Fibroblast of lung (primary cell): ENCODE measurements around the gene NFATC3. TPM values are rescaled to one million over a fixed set of nuclear protein-coding genes. Genes with fewer than 3 reads are reported as not detected.

Source experiments
- DNase-seq, 2 donors: peaks; one replicate each; pipeline versions ENCODE4 v3.0.0 to v3.0.0-alpha.2; 2010; ENCODE audit warnings: low read depth in 2 of 2
- H2AFZ ChIP-seq: 2 replicates; pipeline ENCODE4 v1.5.1; 2012; ENCODE audit warnings: low read length, control low read depth, inconsistent platforms
- H3K27ac ChIP-seq: 2 replicates; pipeline ENCODE4 v1.5.1; 2011; ENCODE audit warnings: low read length, control low read depth; ENCODE audit not compliant: insufficient read depth
- H3K27me3 ChIP-seq: 2 replicates; pipeline ENCODE4 v1.5.1; 2011; ENCODE audit warnings: mild to moderate bottlenecking, low read length; ENCODE audit not compliant: control insufficient read depth, insufficient read depth
- H3K36me3 ChIP-seq: 2 replicates; pipeline ENCODE4 v1.5.1; 2011; ENCODE audit warnings: low read length; ENCODE audit not compliant: control insufficient read depth, insufficient read depth
- H3K4me1 ChIP-seq: 2 replicates; pipeline ENCODE4 v1.5.1; 2011; ENCODE audit warnings: low read length; ENCODE audit not compliant: control insufficient read depth, insufficient read depth; ENCODE audit errors: extremely low read depth
- H3K4me2 ChIP-seq: 2 replicates; pipeline ENCODE4 v1.5.1; 2011; ENCODE audit warnings: low read length, control low read depth; ENCODE audit not compliant: insufficient read depth; ENCODE audit errors: extremely low read depth
- H3K4me3 ChIP-seq, 4 experiments: fragments of 200-600 bp in 1 of 4; sonication (generic) in 1 of 4; replicated peaks in 1 of 4; 2 replicates each; pipeline ENCODE4 v1.5.1; 2011 to 2016; ENCODE audit warnings: low read length in 4 of 4, low read depth in 3 of 4, mild to moderate bottlenecking in 3 of 4, control low read depth in 2 of 4, inconsistent platforms in 1 of 4, mixed read lengths in 1 of 4; ENCODE audit not compliant: insufficient read depth in 1 of 4; ENCODE audit errors: control extremely low read depth in 1 of 4
- H3K79me2 ChIP-seq: 2 replicates; pipeline ENCODE4 v1.5.1; 2012; ENCODE audit warnings: mild to moderate bottlenecking, low read length, inconsistent platforms; ENCODE audit not compliant: control insufficient read depth, insufficient read depth
- H3K9ac ChIP-seq: 2 replicates; pipeline ENCODE4 v1.5.1; 2011; ENCODE audit warnings: mild to moderate bottlenecking, low read length, control low read depth; ENCODE audit not compliant: insufficient read depth
- H3K9me3 ChIP-seq: 2 replicates; pipeline ENCODE4 v1.5.1; 2012; ENCODE audit warnings: low read depth, low read length; ENCODE audit not compliant: control insufficient read depth, insufficient read depth
- H4K20me1 ChIP-seq: 2 replicates; pipeline ENCODE4 v1.5.1; 2011; ENCODE audit warnings: low read length; ENCODE audit not compliant: control insufficient read depth, insufficient read depth; ENCODE audit errors: extremely low read depth
- EZH2 ChIP-seq: IDR thresholded peaks from 2 replicates; pipeline ENCODE4 v1.5.1; 2012; ENCODE audit warnings: low read length, control low read depth, mild to moderate bottlenecking; ENCODE audit errors: missing control alignments
- polyA plus RNA-seq, 2 donors: library from polyadenylated mRNA; depleted of rRNA in 1 of 2; stranded (reverse) in 1 of 2; unstranded in 1 of 2; fragments of >200 nt; gene quantifications; 2 replicates each; pipeline ENCODE4 v1.2.1, GENCODE V29; 2011 to 2012; ENCODE audit warnings: missing spikeins in 1 of 2
- total RNA-seq: library from RNA; depleted of rRNA; stranded (reverse); fragments of >200 nt; gene quantifications from 2 replicates; pipeline ENCODE4 v1.2.1, GENCODE V29; 2014
- TF ChIP-seq, protein P1 (sequence below), 2 donors: IDR thresholded peaks in 1 of 2; conservative IDR thresholded peaks in 1 of 2; 1 replicate in 1 of 2; 2 replicates in 1 of 2; pipeline ENCODE4 v1.5.1; 2011 to 2012; ENCODE audit warnings: low read length in 2 of 2, control low read depth in 1 of 2, inconsistent platforms in 1 of 2, low read depth in 1 of 2, mild to moderate bottlenecking in 1 of 2

Gene NFATC3
- total and polyA plus RNA-seq, 2 donors (not counting 1 experiment from before 2014, with no cell fraction given), result 9.6 to 10.6 TPM

DNA sequence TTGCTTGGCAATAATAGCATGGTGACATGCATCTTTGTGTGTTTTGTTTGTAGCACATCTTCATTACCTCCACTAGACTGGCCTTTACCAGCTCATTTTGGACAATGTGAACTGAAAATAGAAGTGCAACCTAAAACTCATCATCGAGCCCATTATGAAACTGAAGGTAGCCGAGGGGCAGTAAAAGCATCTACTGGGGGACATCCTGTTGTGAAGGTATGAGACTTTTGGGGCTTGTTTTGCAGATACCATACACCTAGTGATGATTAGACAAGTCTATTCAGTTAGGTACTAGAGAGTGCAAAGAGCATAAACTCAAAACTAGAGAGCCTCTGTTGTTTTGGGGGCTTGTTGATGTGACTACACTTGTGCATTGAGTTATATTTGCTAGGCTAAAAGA lies 41.2 kb downstream of the NFATC3 start:
- Histone ChIP-seq H3K9me3 (no peaks in the 10 kb centered on the region), H3K27me3 (no peaks in the 10 kb centered on the region), H3K79me2 (peaks cover 3% of the 10 kb centered on the region), H3K4me1 (no peaks in the 10 kb centered on the region), H2AFZ (no peak overlapping the region), H3K36me3 (no peaks in the 10 kb centered on the region), H3K4me3 (no peak overlapping the region), H4K20me1 (no peaks in the 10 kb centered on the region), H3K9ac (no peak overlapping the region), H3K4me2 (no peak overlapping the region), H3K27ac (no peak overlapping the region)
- DNase-seq, result no peak
- TF ChIP-seq, protein P1, sequence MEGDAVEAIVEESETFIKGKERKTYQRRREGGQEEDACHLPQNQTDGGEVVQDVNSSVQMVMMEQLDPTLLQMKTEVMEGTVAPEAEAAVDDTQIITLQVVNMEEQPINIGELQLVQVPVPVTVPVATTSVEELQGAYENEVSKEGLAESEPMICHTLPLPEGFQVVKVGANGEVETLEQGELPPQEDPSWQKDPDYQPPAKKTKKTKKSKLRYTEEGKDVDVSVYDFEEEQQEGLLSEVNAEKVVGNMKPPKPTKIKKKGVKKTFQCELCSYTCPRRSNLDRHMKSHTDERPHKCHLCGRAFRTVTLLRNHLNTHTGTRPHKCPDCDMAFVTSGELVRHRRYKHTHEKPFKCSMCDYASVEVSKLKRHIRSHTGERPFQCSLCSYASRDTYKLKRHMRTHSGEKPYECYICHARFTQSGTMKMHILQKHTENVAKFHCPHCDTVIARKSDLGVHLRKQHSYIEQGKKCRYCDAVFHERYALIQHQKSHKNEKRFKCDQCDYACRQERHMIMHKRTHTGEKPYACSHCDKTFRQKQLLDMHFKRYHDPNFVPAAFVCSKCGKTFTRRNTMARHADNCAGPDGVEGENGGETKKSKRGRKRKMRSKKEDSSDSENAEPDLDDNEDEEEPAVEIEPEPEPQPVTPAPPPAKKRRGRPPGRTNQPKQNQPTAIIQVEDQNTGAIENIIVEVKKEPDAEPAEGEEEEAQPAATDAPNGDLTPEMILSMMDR (conservative IDR thresholded peaks at IDR 0.05 in 1 of 2, IDR thresholded peaks at IDR 0.05 in 1 of 2; ENCODE audit: low read depth in 1 of 2, low read length in 2 of 2), result no peak
- no peak for TF ChIP-seq EZH2

DNA sequence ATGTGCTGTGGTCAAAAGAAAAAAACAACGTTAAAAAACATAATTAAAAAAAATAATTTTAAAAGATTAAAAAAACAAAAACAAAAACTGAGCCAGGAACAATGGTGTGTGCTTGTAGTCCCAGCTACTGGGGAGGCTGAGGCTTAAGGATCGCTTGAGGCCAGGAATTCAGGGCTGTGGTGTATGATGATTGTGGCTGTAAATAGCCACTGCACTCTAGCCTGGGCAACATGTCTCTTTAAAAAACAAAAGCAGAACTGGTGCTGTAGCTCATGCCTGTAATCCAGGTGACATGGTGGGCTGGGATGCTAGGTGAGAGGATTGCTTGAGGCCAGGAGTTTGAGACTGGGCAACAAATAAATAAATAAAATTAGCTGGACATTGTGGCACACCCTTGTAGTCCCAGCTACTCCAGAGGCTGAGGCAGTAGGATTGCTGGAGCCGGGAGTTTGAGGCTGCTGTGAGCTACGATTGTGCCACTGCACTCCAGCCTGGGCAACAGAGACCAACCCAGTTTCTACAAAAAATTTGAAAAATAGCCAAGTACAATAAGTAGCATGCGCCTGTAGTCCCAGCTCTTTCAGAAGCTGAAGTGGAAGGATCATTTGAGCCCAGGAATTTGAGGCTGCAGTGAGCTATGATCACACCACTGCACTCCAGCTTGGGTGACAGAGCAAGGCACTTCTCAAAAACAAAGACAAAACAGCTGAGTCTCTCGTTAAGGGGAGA lies 43.6 kb downstream of the NFATC3 start:
- H4K20me1 ChIP-seq, result no peaks in the 10 kb centered on the region
- H3K79me2 ChIP-seq, result no peaks in the 10 kb centered on the region
- no peaks in the 10 kb centered on the region for H3K4me1 ChIP-seq
- H3K27ac ChIP-seq, result no peak overlapping the region
- no peak overlapping the region for H2AFZ ChIP-seq
- no peaks in the 10 kb centered on the region for H3K36me3 ChIP-seq
- H3K27me3 ChIP-seq, result no peaks in the 10 kb centered on the region
- DNase-seq, result peak; percentile 19 to 63
- H3K4me3 ChIP-seq, result no peak overlapping the region
- no peak overlapping the region for H3K4me2 ChIP-seq
- no peak overlapping the region for H3K9ac ChIP-seq
- no peaks in the 10 kb centered on the region for H3K9me3 ChIP-seq
- no peak for TF ChIP-seq EZH2
- TF ChIP-seq, protein P1 (conservative IDR thresholded peaks at IDR 0.05 in 1 of 2, IDR thresholded peaks at IDR 0.05 in 1 of 2; ENCODE audit: low read depth in 1 of 2, low read length in 2 of 2), result no peak

DNA sequence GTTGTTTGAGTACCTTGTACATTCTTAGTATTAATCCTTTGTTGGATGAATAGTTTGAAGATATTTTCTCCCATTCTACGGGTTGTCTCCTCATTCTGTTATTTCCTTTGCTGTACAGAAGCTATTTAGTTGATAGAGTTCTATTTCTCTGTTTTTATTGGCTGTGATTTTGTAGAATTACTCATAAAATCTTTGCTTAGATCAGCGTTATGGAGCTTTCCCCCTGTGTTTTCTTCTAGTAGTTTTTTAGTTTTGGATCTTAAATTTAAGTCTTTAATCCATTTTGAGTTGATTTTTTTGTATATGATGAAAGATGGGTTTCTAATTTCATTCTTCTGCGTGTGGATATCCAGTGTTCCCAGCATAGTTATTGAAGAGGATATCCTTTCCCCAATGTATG lies 45.4 kb downstream of the NFATC3 start:
- no peak for DNase-seq
- H3K4me2 ChIP-seq, result no peak overlapping the region
- H3K36me3 ChIP-seq, result no peaks in the 10 kb centered on the region
- H3K4me1 ChIP-seq, result no peaks in the 10 kb centered on the region
- no peaks in the 10 kb centered on the region for H3K27me3 ChIP-seq
- H3K9me3 ChIP-seq, result no peaks in the 10 kb centered on the region
- H2AFZ ChIP-seq, result no peak overlapping the region
- H3K4me3 ChIP-seq, result no peak overlapping the region
- H3K9ac ChIP-seq, result no peak overlapping the region
- no peaks in the 10 kb centered on the region for H3K79me2 ChIP-seq
- no peak overlapping the region for H3K27ac ChIP-seq
- no peak for TF ChIP-seq EZH2
- TF ChIP-seq, protein P1 (conservative IDR thresholded peaks at IDR 0.05 in 1 of 2, IDR thresholded peaks at IDR 0.05 in 1 of 2; ENCODE audit: low read depth in 1 of 2, low read length in 2 of 2), result no peak
- H4K20me1 ChIP-seq, result no peaks in the 10 kb centered on the region
